Forelimb muscle (tissue), 1 donor: ENCODE measurements around the gene SELENOM. TPM values are rescaled to one million over a fixed set of nuclear protein-coding genes. Genes with fewer than 3 reads are reported as not detected.
A peak's percentile ranks its signal among the peaks of the same experiment; 100 is the strongest.

Source experiments
- DNase-seq: peaks from one replicate; pipeline ENCODE4 v3.0.0-alpha.2; 2013; ENCODE audit warnings: low read depth
- polyA plus RNA-seq: library from polyadenylated mRNA; unstranded; fragments of 120-200 nt; gene quantifications from one replicate; pipeline ENCODE4 v1.2.1, GENCODE V29; 2013; ENCODE audit not compliant: insufficient read length

Gene SELENOM, protein sequence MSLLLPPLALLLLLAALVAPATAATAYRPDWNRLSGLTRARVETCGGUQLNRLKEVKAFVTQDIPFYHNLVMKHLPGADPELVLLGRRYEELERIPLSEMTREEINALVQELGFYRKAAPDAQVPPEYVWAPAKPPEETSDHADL
- 18.8 TPM for polyA plus RNA-seq

DNA sequence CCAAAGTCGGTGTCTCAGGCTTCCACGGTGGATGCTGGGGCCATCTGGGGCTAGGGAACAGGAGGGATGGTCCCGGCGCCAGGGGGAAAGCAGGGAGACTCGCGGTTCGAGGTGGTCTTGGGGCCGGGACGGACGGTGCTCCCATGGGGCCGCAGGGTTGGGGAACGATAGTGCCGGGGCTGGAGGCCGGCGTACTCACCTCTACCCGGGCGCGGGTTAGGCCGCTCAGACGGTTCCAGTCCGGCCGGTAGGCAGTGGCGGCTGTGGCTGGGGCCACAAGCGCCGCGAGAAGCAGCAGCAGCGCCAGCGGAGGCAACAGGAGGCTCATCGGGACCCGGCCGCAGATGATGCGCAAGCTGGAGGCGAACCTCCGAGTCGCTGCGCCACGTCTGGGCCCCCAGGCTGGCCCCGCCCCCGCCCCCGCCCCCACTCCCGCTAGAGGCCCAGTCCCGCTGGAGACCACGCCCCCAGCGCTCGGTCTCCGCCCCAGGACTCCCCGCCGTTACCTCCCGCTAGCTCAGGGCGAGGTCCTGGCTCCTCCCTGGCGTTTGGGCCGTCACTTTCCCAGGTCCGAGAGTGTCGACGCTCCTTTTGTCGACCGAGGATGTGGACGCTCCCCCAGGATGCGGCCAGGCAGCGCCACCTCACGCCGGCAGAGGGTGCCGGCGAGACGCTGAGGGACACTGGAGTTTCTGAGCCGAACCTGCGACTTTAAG, at the start of gene SELENOM:
Gene SELENOM (minus strand): TSS at position 391 of the 716 bp plus-strand sequence. CDS start 63 bp downstream, at position 328.
- DNase-seq, result peak; percentile 84

DNA sequence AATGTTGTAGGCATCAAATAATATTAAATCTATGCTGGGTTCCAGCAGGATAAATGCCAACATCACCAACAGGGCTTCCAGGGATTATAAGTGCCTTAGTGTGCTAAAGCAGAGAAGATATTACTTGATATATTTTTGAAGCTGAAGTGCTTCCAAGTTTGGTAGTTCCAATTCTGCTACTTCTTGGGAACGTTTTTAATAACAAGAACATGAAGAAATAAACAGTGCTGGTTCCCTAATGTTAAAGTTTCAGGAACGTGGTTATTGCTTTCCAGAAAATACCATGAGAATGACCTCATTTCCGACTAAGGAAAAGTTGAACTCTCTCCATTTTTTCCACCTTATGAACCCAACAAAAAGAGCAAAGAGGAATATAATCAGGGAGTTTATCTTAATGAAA, 48.1 kb upstream of the SELENOM start:
- DNase-seq, result no peak

DNA sequence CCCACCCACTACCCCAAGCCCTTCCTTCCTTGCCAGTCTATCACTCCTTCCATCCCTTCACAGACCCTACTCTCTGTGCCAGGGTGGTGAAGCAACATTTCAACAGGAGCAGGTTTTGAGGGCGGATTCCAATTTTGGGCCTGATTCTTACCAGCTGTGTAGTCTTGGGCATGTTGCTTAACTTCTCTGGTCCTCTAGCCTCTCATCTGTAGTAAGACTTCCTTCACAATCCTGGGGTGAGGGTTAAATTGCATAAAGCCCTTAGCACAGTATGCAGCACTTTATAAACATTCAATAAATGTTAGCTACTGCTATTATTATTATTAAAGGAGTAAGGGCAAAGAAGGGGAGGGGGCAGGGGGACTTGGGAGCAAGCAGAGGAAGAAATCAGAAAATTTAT, 47.6 kb upstream of the SELENOM start:
- no peak for DNase-seq

DNA sequence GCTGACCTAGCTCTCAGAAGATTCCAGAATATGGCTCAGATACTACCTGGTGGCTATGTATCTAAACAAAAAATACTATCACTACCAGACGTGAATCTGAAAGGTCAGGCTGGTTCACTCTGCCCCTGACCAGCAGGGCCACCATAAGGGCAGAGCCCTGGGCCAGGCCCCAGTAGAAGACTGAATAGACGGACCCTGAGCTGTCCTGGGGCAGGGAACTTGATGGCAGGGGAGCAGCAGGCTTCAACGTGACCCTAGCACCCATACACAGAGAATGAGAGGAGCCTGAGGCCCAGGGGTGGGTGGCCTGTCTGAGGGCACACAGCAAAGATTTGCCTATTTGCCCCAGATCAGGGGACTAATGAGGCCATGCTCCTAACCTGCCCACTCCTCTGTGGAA, 46.0 kb upstream of the SELENOM start:
- no peak for DNase-seq

DNA sequence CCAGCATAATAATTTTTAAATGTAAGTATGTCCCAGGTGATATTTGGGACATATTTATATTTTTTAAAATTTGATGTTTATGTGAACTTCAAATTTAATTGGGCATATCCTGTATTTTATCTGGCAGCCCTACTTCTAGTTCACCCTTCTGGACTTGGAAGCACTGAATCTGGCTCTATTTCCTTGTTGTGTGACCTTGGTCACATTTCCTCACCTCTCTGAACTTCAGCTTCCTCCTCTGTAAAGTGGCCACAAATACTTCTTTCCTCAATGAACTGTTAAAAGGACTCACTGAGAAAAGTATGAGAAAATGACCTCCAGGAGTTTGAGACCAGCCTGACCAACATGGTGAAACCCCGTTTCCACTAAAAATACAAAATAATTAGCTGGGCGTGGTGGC, 44.5 kb upstream of the SELENOM start:
- no peak for DNase-seq

DNA sequence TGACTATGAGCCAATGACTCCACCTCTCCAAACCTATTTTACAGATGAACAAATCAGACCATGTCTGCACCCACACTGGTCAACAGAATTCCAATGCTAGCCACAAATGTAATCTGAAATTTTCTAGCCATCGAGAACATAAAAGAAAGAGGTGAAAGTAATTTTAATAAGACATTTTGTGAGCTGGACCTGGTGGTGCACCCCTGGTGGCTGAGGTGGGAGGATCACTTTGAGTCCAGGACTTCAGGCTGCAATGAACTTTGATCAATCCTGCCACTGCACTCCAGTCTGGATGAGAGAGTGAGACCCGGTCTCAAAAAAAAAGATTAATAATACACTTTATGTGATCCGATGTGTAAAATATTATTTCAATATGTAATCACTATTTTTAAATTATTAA, 43.2 kb upstream of the SELENOM start:
- DNase-seq, result no peak

DNA sequence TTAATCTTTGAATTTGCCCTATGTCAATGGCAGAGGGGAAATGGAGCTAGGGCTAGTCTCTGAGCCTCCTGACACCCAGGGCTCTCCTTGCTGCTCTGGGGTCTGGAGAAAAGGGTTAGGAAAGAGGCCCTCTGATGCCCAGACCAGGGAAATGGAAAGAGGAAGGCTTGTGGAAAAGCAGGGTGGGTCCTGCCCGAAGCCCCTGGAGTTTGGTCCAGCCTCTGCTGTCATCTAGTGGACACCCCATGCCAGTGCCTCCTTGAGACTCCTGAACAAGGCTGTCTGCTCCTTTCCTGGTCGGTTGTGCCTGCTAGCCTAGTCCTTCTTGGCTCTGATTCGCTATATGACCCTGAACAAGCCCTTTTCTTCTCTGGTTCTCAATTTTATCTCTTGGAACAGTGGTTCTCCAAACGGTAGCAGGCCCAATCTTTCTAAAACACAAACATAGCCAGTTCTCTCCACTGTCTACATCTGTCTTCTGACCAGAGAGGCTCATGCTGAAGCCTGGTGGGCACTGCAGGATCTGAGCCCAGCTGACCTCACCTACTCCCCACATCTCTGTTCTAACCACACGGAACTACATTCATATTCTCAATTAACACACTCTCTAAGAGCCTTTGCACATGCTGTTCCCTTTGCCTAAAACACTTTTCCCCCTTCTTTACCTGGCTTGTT, 41.7 kb upstream of the SELENOM start:
- peak; percentile 20 for DNase-seq

DNA sequence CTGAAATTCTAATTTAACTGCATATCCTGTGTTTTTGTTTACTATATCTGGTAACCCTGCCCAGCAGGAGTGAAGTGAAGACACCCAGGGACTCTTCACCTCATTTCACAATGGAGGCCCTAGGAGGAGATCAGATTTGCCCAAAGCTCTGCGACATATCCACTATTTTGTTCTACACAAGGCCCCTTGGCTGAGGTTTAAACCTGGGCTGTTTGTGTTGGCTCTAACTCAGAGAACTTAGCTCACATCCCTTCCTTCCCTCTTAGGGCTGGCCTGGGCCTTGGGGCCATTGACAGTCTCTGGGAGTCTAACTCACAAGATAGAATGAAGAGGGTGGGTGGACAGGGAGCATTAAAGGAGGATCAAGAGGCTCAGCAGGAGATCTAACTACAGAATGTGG, 41.1 kb upstream of the SELENOM start:
- no peak for DNase-seq

DNA sequence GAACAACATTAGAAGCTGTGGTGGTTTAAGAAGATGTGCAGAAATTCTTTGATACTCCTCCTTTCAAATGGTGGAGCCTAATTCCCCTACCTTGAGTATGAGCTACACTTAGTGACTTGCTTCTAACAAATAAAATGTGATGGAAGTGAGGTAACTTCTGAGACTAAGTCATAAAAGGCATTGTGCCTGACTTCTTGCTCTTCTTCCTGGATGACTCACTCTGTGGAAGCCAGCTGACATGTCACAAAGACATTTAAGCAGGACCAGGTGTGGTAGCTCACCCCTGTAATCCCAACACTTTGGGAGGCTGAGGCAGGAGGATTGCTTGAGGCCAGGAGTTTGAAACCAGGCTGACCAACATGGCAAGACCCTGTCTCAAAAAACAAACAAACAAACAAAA, 36.9 kb upstream of the SELENOM start:
- DNase-seq, result no peak

DNA sequence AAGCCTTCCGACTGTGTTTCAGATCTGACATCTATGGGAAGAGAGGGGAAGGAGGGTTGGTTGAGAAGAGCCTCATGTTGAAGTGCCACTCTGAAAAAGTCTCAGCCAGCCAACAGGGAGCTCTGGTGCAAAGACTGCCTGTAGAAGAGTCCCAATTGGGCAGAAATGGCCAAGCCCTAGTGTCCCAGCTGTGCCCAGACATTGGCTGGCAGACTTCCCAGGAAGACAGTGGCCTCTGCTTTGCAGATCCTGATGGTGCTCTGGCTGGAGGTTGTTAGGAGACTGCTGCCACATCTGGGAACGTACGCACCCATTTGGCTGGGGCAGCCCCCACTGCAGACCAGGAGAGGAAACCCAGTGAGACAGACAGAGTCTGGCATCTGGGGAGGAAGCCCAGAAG, 36.2 kb upstream of the SELENOM start:
- DNase-seq, result no peak

DNA sequence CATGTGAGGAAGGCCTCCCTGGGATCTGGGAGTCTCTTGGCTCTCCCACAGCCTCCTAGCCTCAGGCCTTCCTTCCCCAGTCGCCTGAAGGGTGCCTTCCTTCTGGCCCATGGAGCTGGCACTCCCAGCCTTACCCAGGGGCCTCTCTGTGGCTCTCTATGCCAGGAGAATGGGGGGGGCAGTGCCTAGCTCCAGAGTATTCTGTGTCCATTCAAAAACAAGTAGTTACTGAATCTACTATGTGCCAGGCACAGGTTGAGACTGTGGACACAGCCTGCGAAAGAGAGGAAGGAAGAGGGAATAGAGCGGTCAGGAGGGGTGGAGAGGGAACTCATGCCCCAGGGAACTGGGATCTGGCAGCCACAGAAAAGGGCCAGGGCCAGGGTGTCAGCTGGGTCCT, 35.7 kb upstream of the SELENOM start:
- DNase-seq, result no peak

DNA sequence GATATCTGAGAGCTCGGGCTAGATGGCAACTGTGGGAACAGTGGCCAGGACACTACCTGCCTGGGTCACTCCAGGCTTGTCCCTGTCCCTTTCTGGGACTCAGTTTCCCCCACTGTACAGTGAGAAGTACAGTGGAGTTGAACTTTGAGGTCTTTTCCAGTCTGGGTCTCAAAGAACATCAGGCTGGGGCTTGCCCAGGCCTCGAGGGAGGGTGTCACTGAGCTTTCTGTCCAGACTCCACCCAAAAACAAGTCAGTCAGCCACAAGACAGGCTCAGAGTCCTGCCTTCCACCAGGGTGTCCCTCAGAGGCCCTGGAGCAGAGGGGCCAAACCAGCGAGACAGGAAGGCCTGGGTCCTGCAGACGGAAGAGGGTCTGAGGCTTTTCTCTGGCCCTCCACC, 34.9 kb upstream of the SELENOM start:
- DNase-seq, result no peak

DNA sequence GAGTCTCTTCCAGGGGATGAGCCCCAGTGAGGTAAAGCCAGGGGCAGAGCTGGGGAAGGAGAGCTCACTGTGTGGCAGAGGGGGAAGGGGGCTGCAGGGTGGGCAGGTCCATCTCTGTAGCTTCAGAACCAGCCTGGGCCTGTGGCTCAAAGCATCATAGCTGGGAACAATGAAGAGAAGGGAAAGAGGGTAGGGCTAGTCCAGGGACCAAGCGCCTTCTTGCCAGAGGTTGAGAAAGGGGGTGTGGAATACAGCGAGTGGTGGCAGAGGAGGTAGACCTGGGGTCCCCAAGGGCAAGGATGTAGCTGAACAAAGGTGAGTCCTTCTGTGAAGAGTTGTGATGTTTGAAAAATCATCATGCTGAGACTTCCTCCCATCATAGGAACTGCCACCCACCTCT, 34.2 kb upstream of the SELENOM start:
- DNase-seq, result no peak

DNA sequence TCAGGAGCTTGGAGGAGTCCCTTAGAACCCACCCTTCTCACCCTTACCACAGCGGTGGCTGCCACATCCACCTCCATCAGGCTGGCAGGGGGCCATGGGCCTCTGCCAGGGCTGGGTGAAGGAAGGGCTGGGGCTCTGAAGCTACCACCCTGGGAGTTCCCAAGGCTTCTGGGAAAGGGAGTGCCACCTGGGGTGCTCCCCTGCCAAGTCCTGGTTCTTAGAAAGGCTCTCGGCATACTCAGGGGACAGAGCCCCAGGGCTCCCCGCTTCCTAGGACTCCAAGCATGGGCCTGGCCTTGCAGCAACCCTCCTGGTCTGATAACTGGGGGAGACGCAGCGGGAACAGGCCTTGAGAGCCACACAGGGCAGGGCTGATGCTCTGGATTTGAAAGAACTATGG, 33.4 kb upstream of the SELENOM start:
- DNase-seq, result no peak

DNA sequence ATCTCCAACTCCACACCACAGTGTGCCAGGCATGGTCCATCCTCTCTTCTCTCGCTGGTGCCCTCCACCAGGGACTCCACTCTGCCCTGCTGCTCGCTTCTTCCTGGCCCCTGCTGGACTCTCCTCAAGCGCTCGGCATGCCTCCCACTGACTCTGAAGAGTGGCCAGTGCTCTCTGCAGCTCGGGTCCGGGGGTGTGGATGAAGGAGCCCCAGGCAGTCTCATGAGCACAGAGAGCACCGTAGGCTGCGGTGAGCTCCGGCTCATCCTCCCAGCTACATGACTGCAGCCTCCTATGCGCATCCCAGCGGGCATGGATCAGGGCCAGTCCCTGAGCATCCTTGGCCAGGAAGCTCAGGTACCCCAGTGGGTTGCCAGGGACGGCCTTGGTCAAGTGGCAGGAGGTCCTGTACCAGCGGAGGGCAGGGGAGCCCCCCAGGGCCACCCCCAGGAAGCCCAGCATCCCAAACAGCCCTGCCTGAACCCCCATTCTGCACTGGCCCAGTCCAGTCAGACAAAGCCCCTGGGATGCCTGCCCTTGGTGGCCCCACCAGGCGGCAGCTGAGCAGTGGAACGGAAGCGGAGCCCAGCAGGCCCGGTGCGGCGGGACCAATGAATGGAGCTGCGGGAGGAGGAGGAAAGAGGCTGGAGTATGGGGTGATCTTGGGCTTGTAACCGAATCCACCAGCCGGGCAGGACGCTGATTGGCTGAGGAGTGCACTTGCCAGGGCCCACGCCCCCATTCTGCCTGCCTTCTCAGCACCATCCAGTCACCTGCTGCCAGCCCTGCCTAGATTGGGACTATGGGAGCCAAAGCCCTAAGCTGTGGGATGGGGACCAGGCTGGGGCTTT, 32.7 kb upstream of the SELENOM start, which contains the start of gene PLA2G3:
Gene PLA2G3 (minus strand): TSS at position 643 of the 851 bp plus-strand sequence. CDS start 154 bp downstream, at position 489.
- DNase-seq, result no peak

DNA sequence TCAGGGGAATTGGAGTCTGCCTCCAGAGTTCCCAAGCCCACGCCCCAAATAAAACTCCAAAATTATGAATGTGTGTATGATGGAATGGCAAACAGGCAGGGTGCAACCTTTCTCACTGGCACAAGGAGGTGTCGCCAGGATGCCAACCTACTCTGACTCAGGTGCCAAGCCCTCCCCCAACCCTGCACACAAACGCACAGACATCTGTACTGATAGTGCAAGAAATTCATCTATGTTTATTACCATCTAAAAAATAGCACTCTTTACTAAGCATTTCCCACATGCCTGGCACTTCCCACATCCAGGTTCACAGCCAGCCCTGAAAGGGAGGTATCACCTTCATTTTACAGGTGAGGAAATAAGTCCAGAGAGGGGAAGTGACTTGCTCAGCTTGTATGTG, 31.7 kb upstream of the SELENOM start:
- DNase-seq, result no peak

DNA sequence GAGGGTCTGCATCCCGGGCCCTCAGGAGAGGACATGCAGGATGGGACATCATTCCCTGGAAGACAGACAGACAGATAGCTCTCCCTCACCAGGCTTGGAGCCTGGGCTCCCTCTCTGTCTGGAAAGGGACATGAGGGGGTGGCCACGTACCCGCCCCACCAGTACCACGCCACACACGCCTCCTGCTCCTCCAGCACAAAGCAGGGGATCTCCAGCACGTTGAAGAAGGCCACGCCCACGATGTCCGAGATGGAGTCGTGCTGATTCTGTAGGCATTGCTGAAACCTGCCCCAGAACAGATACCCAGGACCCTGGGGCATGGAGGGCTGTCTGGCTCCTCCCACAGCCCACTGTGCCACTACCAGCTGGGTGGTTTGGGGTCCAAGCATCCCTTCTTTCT, 30.8 kb upstream of the SELENOM start:
- no peak for DNase-seq

DNA sequence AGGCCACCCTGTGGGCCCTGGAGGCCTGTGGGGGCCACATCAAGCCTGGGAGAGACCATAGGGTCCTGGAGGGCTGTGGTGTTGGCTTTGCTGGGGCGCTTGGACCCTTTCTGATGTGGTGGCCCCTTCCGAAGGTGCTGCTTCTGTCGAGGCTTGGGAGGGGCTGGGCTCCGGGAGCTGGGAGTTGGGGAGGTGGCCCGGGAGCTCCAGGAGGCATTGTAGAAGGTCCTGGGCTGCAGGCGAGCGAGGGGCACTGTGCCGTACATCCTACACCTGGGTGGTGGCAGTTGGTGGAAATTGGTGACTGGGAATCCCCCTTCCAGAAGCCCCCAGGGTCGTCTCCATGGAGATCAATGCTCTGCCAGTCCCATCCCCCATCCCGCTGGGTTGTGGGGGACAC, 30.4 kb upstream of the SELENOM start:
- DNase-seq, result no peak

DNA sequence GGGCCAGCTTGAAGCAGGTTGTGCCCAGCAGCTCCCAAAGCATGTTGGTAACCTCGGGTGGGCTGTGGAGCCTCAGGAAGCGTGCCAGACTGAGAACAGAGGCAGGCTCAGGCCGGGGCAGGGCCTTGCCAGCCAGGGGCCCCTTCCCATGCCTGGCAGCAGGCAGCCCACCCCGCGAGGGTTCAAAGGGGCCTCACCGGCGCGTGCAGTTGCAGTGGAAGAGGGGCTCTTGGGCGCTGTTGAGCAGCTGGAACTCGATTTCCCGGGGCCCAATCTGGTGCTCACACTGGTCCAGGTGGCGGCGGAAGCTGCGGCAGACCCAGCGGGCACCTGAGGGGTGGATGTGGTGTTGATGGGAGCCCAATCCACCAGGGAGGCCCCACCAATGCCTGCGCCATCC, 29.3 kb upstream of the SELENOM start:
- no peak for DNase-seq

DNA sequence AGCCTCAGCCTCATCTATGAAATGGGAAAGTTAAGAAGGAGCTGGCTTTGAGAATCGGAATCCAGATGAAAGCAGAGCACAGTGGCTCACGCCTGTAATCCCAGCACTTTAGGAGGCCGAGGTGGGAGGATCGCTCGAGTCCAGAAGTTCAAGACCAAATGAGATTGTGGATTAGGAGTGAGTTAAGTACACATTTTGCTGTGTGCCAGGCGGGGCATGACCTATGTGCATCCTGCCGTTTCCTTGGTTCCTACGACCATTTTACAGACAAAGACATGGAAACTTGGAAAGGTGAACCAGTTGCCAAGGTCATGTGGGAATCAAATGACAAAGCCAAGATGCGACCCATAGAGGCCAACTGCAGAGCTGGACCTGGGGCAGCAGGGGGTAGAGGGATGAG, 28.8 kb upstream of the SELENOM start:
- no peak for DNase-seq

DNA sequence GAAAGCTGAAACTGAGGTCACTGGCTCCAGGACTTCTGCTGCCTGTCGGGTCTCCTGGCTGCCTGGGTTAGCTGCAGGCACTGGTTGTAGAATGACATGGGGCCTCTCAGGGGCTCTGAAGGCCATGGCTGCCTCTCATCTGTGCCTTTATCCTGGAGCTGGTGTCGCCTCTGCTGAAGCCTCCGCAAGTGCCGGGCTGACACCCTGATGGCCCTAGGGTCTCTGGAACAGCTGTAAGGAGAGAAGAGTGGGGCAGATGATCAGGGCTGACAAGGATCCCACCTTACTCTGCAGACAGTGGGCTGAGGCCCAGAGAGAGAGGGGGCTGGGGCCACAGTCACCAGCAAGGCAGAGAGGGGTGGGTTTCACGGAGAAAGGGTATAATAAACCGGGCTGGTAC, 28.3 kb upstream of the SELENOM start:
- no peak for DNase-seq

DNA sequence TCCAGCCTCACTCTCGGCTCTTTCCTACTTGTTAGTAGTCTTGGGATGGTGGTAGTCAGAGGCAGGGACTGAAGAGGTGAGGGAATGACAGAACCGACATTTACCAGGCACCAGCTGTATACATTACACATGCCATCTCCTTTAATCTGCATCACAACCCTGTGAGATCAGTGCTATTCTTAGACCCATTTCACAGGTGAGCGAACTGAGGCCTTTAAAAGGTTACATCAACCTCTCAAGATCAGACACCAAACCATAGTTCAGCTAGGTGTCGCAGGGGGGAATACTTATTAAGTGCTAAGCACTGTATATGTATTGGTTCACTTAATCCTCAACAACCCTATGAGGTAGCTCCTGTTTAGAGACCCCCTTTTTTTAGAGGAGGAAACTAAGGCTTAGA, 27.3 kb upstream of the SELENOM start:
- DNase-seq, result no peak
